Coronary artery (tissue), 2 donors: ENCODE measurements around the gene MSANTD3.

ENCODE experiments used
- DNase-seq: peaks from one replicate; pipeline ENCODE4 v3.0.0-alpha.2; 2017; ENCODE audit warnings: low spot score
- H3K27ac ChIP-seq, 2 donors: fragments of 200-600 bp; sonication (generic); one replicate each; pipeline ENCODE4 v1.5.1; 2016 to 2019
- H3K4me3 ChIP-seq: fragments of 200-600 bp; sonication (generic); 2 replicates; pipeline ENCODE4 v1.5.1; 2016; ENCODE audit warnings: mild to moderate bottlenecking, moderate library complexity
- TF ChIP-seq, protein P1 (sequence below): fragments of 200-600 bp; sonication (generic); IDR thresholded peaks from one replicate; pipeline ENCODE4 v1.5.1; 2019; ENCODE audit warnings: antibody characterized with exemption

Gene MSANTD3

DNA sequence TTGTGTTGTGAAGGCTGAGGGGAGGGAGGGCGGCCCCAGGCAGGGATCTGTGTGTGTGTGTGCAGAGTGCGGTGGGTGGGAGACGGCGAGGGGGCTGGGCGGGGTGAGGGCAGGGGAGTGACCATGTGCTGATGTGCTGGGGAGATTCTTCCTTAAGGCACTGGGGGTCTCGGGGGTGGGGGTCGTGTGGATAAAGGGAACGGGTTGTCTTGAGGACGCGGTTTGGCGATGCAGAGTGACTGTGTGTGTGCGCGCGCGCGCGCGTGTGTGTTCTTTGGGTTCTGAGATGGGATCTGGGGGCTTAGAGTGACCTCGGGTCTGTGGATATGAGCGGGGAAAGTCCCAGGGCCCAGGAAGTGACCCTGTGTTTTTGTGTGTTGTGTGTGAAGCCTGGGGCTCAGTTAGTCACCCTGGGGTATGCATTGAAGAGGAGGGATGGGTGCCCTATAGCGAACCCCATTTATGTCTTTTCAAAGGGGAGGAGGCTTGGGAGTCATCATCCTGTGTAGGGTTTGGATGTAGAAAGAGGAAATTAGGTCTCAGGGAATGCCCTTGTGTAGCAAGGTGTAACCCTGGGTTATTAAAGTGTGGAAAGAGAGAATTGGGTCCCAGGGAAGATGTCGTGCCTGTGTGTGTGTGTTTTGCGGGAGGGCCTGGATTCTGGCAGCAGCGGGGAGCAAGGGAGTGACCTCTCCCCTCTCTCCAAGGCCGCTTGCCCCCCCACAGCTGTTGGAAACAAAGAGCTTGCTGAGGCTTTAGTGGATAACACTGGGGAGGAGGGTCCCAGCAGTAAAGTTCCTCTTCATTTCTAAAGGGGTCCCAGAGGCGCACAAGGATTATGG lies 47.4 kb downstream of the MSANTD3 start:
- TF ChIP-seq, protein P1, sequence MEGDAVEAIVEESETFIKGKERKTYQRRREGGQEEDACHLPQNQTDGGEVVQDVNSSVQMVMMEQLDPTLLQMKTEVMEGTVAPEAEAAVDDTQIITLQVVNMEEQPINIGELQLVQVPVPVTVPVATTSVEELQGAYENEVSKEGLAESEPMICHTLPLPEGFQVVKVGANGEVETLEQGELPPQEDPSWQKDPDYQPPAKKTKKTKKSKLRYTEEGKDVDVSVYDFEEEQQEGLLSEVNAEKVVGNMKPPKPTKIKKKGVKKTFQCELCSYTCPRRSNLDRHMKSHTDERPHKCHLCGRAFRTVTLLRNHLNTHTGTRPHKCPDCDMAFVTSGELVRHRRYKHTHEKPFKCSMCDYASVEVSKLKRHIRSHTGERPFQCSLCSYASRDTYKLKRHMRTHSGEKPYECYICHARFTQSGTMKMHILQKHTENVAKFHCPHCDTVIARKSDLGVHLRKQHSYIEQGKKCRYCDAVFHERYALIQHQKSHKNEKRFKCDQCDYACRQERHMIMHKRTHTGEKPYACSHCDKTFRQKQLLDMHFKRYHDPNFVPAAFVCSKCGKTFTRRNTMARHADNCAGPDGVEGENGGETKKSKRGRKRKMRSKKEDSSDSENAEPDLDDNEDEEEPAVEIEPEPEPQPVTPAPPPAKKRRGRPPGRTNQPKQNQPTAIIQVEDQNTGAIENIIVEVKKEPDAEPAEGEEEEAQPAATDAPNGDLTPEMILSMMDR = no peak
- DNase-seq = no peak
- Histone ChIP-seq H3K4me3 (peak overlapping the region; percentile 73), H3K27ac (no peak overlapping the region)

DNA sequence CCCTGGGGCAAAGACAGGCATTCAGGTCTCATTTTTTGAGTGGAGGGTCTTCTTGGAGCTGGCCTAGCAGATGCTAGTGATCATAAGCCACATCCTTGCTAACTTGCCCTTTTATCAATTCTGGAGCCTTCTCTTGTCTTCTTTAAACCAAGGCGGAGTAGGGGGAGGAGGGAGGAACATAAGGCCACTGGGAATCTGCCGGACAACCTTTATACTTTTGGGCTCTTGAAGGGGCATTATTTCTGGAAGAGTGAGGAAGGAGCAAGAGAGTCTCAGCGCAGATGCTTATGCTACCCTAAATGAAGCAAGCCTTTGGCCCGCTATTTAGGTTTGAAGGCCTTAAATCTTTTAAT lies 48.0 kb downstream of the MSANTD3 start:
- no peak overlapping the region for H3K4me3 ChIP-seq
- H3K27ac ChIP-seq = no peak overlapping the region
- DNase-seq = no peak
- TF ChIP-seq, protein P1 = no peak

DNA sequence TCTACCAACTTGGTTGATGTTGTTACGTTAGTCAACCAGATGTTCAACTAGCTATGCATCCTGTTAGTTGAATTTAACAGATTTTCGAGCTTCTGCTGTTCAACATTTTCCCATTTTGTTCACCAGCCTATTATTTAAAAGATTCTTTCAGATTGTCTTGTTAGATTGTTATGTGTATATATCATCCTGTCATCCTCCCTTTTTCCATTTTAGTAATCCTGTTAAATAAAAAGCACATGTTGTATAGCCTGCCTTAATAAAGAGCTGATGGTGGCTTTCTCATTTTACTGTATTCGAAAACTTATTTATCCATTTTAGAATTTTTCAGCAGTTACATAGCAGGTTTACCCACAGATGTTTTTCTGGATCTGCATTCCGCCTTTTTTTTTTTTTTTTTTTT lies 50.3 kb downstream of the MSANTD3 start:
- H3K4me3 ChIP-seq = no peak overlapping the region
- TF ChIP-seq, protein P1 = no peak
- no peak overlapping the region for H3K27ac ChIP-seq
- DNase-seq = no peak

DNA sequence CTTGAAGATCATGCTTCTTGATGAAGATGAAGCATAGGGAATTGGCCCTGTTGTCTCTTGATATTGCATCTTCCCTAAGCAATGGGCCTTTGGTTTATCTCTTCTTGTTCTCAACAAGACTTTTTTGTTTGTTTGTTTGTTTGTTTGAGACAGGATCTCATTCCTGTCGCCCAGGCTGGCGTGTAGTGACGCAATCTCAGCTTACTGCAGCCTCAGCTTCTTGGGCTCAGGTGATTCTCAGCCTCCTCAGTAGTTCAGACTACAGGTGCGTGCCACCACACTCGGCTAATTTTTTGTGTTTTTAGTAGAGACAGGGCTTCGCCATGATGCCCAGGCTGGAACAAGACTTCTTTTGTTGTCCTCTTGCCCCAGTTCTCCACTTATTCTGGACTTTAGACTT lies 51.2 kb downstream of the MSANTD3 start:
- no peak overlapping the region for H3K4me3 ChIP-seq
- no peak overlapping the region for H3K27ac ChIP-seq
- DNase-seq = no peak
- TF ChIP-seq, protein P1 = no peak

DNA sequence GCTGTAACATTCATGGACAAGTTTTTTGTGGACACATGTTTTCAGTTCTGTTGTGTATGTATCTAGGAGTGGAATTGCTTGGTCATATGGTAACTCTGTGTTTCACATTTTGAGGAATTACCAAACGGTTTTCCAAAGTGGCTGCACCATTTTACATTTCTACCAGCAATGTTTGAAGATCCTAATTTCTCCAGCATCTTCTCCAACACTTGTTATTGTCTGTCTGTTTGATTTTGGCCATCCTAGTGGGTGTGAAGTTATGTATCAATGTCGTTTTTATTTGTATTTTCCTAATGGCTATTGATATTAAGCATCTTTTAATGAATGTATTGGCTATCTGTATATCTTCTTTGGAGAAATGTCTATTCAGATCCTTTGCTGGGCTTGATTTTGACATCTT lies 52.9 kb downstream of the MSANTD3 start:
- no peak overlapping the region for H3K27ac ChIP-seq
- TF ChIP-seq, protein P1 = no peak
- no peak overlapping the region for H3K4me3 ChIP-seq
- no peak for DNase-seq

DNA sequence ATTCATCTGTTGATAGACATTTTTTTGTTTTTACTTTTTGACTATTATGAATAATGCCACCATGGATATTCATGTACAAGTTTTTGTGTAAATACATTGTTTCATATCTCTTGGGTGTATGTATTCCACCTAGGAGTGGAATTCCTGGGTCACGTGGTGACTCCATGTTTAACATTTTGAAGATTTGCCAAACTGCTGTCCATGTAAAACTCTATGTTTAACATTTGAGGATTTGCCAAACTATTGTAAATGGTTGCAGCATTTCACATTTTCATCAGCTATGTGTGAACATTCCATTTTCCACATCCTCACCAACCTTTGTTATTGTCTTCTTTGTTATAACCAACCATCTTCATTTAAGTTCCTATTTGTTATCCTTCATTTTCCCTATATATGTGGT lies 58.3 kb downstream of the MSANTD3 start:
- TF ChIP-seq, protein P1 = no peak
- no peak overlapping the region for H3K4me3 ChIP-seq
- no peak overlapping the region for H3K27ac ChIP-seq
- DNase-seq = no peak

DNA sequence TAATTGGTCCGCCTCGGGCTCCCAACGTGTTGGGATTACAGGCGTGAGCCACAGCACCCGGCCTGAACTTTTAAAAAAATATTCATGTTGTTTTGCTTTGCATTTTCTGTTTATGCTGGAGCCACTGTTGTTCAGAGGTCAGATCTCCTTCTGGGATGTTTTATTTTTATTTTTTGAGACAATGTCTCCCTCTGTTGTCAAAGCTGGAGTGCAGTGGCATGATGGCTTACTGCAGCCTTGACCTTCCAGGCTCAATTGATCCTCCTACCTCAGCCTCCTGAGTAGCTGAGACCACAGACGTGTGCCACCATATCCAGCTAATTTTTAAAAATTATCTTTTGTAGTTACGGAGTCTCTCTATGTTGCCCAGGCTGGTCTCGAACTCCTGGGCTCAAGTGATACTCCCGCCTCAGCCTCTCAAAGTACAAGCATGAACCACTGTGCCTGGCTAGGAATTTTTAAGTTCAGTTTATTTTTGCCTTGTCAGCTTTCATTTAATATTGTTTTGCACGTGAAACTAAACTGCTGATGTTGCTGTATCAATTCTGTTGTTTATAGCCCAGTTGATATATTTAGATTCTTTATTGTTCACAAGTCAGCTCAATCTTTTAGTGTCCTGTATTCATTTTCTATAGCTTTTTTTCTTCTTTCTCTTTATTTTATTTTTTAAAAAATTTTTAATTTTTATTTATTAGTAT lies 59.7 kb downstream of the MSANTD3 start:
- TF ChIP-seq, protein P1 = no peak
- no peak for DNase-seq
- H3K27ac ChIP-seq = no peak overlapping the region
- H3K4me3 ChIP-seq = no peak overlapping the region
